HL-60 (cell line): ENCODE data around the gene C13orf42.

Experiments
- DNase-seq, 2 experiments: peaks; one replicate each; pipeline ENCODE4 v3.0.0-alpha.2; 2010 to 2020; ENCODE audit warnings: low read depth in 1 of 2, low spot score in 1 of 2
- H3K27ac ChIP-seq: fragments of 250-450 bp; sonication (Bioruptor Pico); replicated peaks from 2 replicates; pipeline ENCODE4 v1.5.1; 2020; ENCODE audit warnings: mild to moderate bottlenecking, moderate library complexity
- H3K27me3 ChIP-seq: fragments of 250-450 bp; sonication (Bioruptor Pico); 2 replicates; pipeline ENCODE4 v1.5.1; 2021; ENCODE audit warnings: mild to moderate bottlenecking, moderate library complexity; ENCODE audit not compliant: insufficient read depth, poor library complexity, severe bottlenecking
- H3K4me3 ChIP-seq: replicated peaks from 2 replicates; pipeline ENCODE4 v1.5.1; 2011; ENCODE audit warnings: mild to moderate bottlenecking, control low read depth, low read length; ENCODE audit not compliant: insufficient read depth
- GABPA ChIP-seq: IDR thresholded peaks from 2 replicates; pipeline ENCODE4 v1.6.1; 2012; ENCODE audit warnings: low read depth
- POLR2AphosphoS5 ChIP-seq: IDR thresholded peaks from 2 replicates; pipeline ENCODE4 v1.6.1; 2012; ENCODE audit warnings: low read depth
- SPI1 ChIP-seq: IDR thresholded peaks from 2 replicates; pipeline ENCODE4 v1.6.1; 2012; ENCODE audit warnings: low read depth, mild to moderate bottlenecking, borderline replicate concordance
- TF ChIP-seq, protein P1 (sequence below): IDR thresholded peaks from one replicate; pipeline ENCODE4 v1.5.1; 2011; ENCODE audit warnings: low read length, control low read depth, inconsistent platforms; ENCODE audit not compliant: insufficient read depth
- TF ChIP-seq, protein P2 (sequence below): IDR thresholded peaks from 2 replicates; pipeline ENCODE4 v1.6.1; 2012; ENCODE audit warnings: low read depth; ENCODE audit not compliant: insufficient replicate concordance

The C13orf42 gene

DNA sequence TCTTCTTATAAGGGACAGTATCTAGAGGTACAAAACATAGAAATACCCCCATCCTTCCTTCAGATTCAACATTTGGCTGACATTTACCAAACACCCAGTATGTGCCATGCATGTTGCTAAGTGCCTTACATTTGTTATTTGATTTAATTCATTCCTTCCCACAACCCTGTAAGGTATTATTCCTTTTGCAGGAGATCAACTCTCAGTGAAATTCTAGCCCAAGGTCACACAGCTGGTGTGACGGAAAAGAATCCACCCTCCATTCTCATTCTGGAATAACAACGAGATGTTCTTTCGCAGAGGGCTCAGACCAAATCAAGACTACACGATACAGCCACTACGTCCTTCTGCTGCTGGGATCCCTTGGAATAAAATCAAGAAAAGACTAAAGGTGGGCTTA is 67.8 kb downstream of the C13orf42 start:
- TF ChIP-seq, protein P1, sequence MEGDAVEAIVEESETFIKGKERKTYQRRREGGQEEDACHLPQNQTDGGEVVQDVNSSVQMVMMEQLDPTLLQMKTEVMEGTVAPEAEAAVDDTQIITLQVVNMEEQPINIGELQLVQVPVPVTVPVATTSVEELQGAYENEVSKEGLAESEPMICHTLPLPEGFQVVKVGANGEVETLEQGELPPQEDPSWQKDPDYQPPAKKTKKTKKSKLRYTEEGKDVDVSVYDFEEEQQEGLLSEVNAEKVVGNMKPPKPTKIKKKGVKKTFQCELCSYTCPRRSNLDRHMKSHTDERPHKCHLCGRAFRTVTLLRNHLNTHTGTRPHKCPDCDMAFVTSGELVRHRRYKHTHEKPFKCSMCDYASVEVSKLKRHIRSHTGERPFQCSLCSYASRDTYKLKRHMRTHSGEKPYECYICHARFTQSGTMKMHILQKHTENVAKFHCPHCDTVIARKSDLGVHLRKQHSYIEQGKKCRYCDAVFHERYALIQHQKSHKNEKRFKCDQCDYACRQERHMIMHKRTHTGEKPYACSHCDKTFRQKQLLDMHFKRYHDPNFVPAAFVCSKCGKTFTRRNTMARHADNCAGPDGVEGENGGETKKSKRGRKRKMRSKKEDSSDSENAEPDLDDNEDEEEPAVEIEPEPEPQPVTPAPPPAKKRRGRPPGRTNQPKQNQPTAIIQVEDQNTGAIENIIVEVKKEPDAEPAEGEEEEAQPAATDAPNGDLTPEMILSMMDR = no peak
- no peak for TF ChIP-seq GABPA
- TF ChIP-seq, protein P2, sequence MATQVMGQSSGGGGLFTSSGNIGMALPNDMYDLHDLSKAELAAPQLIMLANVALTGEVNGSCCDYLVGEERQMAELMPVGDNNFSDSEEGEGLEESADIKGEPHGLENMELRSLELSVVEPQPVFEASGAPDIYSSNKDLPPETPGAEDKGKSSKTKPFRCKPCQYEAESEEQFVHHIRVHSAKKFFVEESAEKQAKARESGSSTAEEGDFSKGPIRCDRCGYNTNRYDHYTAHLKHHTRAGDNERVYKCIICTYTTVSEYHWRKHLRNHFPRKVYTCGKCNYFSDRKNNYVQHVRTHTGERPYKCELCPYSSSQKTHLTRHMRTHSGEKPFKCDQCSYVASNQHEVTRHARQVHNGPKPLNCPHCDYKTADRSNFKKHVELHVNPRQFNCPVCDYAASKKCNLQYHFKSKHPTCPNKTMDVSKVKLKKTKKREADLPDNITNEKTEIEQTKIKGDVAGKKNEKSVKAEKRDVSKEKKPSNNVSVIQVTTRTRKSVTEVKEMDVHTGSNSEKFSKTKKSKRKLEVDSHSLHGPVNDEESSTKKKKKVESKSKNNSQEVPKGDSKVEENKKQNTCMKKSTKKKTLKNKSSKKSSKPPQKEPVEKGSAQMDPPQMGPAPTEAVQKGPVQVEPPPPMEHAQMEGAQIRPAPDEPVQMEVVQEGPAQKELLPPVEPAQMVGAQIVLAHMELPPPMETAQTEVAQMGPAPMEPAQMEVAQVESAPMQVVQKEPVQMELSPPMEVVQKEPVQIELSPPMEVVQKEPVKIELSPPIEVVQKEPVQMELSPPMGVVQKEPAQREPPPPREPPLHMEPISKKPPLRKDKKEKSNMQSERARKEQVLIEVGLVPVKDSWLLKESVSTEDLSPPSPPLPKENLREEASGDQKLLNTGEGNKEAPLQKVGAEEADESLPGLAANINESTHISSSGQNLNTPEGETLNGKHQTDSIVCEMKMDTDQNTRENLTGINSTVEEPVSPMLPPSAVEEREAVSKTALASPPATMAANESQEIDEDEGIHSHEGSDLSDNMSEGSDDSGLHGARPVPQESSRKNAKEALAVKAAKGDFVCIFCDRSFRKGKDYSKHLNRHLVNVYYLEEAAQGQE = no peak
- no peak for TF ChIP-seq SPI1
- TF ChIP-seq POLR2AphosphoS5 = no peak
- H3K4me3 ChIP-seq = no peak overlapping the region
- DNase-seq = no peak
- no peak overlapping the region for H3K27ac ChIP-seq
- H3K27me3 ChIP-seq = no peaks in the 10 kb centered on the region

DNA sequence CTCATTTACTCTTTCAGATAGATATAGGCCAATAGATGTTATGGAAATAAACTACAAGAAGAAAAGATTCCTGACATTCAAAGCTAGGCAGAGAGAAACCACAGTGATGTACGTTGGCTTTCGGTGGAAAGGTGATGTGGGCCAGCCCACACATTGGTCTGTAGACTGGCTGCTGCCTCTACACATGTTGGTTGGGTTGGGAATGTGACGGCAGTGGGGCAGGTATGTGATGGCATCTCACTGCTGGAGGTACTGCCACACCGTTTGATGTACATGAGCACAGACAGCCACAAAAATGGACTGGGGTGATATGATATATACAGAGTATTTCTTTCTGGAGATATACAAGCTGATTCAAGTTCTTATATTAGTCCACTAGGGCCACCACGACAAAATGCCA is 69.4 kb downstream of the C13orf42 start:
- DNase-seq = no peak
- Histone ChIP-seq H3K27me3 (no peaks in the 10 kb centered on the region), H3K27ac (no peak overlapping the region), H3K4me3 (no peak overlapping the region)
- TF ChIP-seq, protein P1 = no peak
- TF ChIP-seq SPI1 = no peak
- no peak for TF ChIP-seq POLR2AphosphoS5
- no peak for TF ChIP-seq GABPA
- TF ChIP-seq, protein P2 = no peak

DNA sequence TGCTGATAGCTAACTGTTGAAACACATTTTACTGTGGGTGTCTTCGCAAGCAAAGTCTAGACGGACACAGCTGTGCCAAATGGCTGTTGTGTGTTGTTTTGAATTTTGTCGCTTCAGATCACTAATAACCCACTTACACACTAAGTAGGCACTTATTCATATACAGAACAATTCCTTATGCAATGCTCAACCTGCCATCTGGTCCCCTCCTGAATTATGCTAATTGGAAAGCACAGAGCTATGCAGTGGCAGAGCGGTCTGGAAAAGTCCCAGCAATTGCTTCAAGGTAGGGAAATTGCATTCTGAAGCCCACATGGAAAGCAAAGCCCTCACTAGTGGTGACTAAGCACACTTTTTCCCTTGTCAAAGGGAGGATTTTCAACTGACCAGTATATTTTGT is 69.9 kb downstream of the C13orf42 start:
- Histone ChIP-seq H3K4me3 (no peak overlapping the region), H3K27me3 (no peaks in the 10 kb centered on the region), H3K27ac (no peak overlapping the region)
- DNase-seq = no peak
- no peak for TF ChIP-seq POLR2AphosphoS5
- no peak for TF ChIP-seq SPI1
- TF ChIP-seq, protein P1 = no peak
- TF ChIP-seq, protein P2 = no peak
- no peak for TF ChIP-seq GABPA
